ENCODE data around the gene LMOD2. TPM values are rescaled to one million over a fixed set of nuclear protein-coding genes. Genes with fewer than 3 reads are reported as not detected.

The LMOD2 gene
- total and polyA plus RNA-seq, 10 of the 15 experiments (the other 5 are each of a cell fraction or from before 2014, with no cell fraction given), result not detected

GRCh38 chr7:123621707-123622106 is 34.0 kb upstream of the LMOD2 start:
- ATAC-seq (no peak), FAIRE-seq (no peak), DNase-seq (ENCODE audit: low read depth, low spot score) (no peak)
- no peak for TF ChIP-seq POLR2AphosphoS5 (IDR thresholded peaks at IDR 0.05; ENCODE audit: low read length)
- in situ Hi-C loops (cut with MboI) (no loop called here), intact Hi-C loops (cut with micrococcal nuclease; ENCODE audit: unreplicated experiment) (loop anchor here (5.0 kb wide), 1 partner anchor 129 kb away; no protein-coding TSS in a partner anchor)
- ChIA-PET POLR2A (no interaction called here), RAD21 (ENCODE audit: unreplicated experiment) (interaction anchor here (1.5 kb wide), 1 partner anchor 250 kb away, joined by 3 read pairs; no protein-coding TSS in a partner anchor), SMC1A (ENCODE audit: uncharacterized antibody, unreplicated experiment) (no interaction called here), CTCF (interaction anchor here (3.4 to 4.0 kb wide), 2 partner anchors 15 to 250 kb away, joined by 25 to 26 read pairs; no protein-coding TSS in a partner anchor)
- Histone ChIP-seq H3K4me2 (ENCODE audit: control insufficient read depth, insufficient read depth) (no peak overlapping the region), H3K27ac (ENCODE audit: control insufficient read depth, insufficient read depth) (no peak overlapping the region), H3K27me3 (replicated peaks in 1 of 2; ENCODE audit: control insufficient read depth in 2 of 2, insufficient read depth in 2 of 2, low read length in 1 of 2) (no peaks in the 10 kb centered on the region), H3K9me3 (replicated peaks; ENCODE audit: control insufficient read depth, insufficient read depth, low read length) (no peaks in the 10 kb centered on the region), H3K4me1 (ENCODE audit: control insufficient read depth, insufficient read depth, low read length) (no peaks in the 10 kb centered on the region), H4K20me1 (ENCODE audit: control insufficient read depth, insufficient read depth) (no peaks in the 10 kb centered on the region), H3K36me3 (ENCODE audit: control insufficient read depth in 2 of 2, insufficient read depth in 2 of 2, low read length in 1 of 2) (no peaks in the 10 kb centered on the region), H3K9ac (ENCODE audit: control insufficient read depth, insufficient read depth, low read length) (no peak overlapping the region), H3K79me2 (ENCODE audit: control insufficient read depth, insufficient read depth, low read length) (no peaks in the 10 kb centered on the region), H3K4me3 (no peak overlapping the region), H2AFZ (ENCODE audit: control insufficient read depth, low read depth, low read length) (no peak overlapping the region)
- BruUV-seq (replicated peaks), result no TSS peak
- 16% methylated on average over 4 of the region's 4 CpGs for WGBS (ENCODE audit: insufficient coverage, insufficient replicate concordance, low lambda C conversion rate, missing lambda C conversion rate)

DNA sequence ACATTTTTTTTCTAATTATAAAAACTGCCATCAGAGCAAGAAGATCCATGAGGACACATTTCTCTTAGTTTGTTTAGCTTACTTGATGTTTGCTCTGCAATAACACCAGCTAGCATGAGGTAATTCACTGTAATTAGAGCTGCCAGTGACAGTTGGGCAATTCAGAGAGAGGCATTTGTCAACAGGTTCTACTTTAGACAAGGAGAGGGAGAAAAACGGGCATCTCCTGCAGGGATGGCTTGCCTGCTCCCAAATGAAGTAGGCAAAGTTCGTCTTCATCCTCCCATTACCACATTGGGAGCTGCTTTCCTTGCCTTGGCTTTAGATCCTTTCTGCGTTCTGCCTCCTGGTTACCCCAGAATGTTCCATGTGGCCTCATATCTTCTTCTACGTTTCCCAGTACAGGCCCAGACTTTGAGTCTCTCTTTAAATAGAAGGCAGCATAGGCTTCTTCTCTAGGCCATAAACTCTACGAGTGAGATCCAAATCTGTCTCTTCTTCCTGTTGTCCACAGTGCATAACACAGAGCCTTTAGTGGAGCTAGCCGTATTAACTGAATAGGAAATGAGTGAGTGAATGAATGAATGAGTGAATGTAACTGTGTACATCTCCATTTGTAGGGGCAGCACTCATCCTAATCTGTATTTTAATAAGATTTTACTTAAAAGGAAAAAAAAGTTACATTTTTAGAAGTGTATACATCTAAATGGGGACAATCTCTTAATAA is 32.8 kb upstream of the LMOD2 start:
- Histone ChIP-seq H3K4me1 (ENCODE audit: control insufficient read depth, insufficient read depth, low read length) (no peaks in the 10 kb centered on the region), H3K27ac (ENCODE audit: control insufficient read depth, insufficient read depth) (no peak overlapping the region), H4K20me1 (ENCODE audit: control insufficient read depth, insufficient read depth) (no peaks in the 10 kb centered on the region), H3K79me2 (ENCODE audit: control insufficient read depth, insufficient read depth, low read length) (no peaks in the 10 kb centered on the region), H3K4me3 (no peak overlapping the region), H3K27me3 (replicated peaks in 1 of 2; ENCODE audit: control insufficient read depth in 2 of 2, insufficient read depth in 2 of 2, low read length in 1 of 2) (no peaks in the 10 kb centered on the region), H3K4me2 (ENCODE audit: control insufficient read depth, insufficient read depth) (no peak overlapping the region), H2AFZ (ENCODE audit: control insufficient read depth, low read depth, low read length) (no peak overlapping the region), H3K9me3 (replicated peaks; ENCODE audit: control insufficient read depth, insufficient read depth, low read length) (no peaks in the 10 kb centered on the region), H3K36me3 (ENCODE audit: control insufficient read depth in 2 of 2, insufficient read depth in 2 of 2, low read length in 1 of 2) (no peaks in the 10 kb centered on the region), H3K9ac (ENCODE audit: control insufficient read depth, insufficient read depth, low read length) (no peak overlapping the region)
- RAD21 ChIA-PET (ENCODE audit: unreplicated experiment), result interaction anchor here (1.5 kb wide), 1 partner anchor 249 kb away, joined by 3 read pairs; no protein-coding TSS in a partner anchor
- DNase-seq (ENCODE audit: low read depth, low spot score) (no peak), ATAC-seq (no peak), FAIRE-seq (no peak)
- in situ Hi-C loops (cut with MboI), result no loop called here
- 34% methylated on average over 6 of the region's 6 CpGs for WGBS (ENCODE audit: insufficient coverage, insufficient replicate concordance, low lambda C conversion rate, missing lambda C conversion rate)
- POLR2A ChIA-PET, result no interaction called here
- CTCF ChIA-PET, result interaction anchor here (1.9 to 4.3 kb wide), 7 partner anchors 14 to 252 kb away, joined by 6 to 37 read pairs (median 16); no protein-coding TSS in a partner anchor
- no TSS peak for BruUV-seq (replicated peaks)
- SMC1A ChIA-PET (ENCODE audit: uncharacterized antibody, unreplicated experiment), result interaction anchor here (0.6 kb wide), 1 partner anchor 1223 kb away, joined by 3 read pairs; no protein-coding TSS in a partner anchor
- intact Hi-C loops (cut with micrococcal nuclease; ENCODE audit: unreplicated experiment), result loop anchor here (5.0 kb wide), 1 partner anchor 131 kb away; no protein-coding TSS in a partner anchor
- TF ChIP-seq, protein P1, sequence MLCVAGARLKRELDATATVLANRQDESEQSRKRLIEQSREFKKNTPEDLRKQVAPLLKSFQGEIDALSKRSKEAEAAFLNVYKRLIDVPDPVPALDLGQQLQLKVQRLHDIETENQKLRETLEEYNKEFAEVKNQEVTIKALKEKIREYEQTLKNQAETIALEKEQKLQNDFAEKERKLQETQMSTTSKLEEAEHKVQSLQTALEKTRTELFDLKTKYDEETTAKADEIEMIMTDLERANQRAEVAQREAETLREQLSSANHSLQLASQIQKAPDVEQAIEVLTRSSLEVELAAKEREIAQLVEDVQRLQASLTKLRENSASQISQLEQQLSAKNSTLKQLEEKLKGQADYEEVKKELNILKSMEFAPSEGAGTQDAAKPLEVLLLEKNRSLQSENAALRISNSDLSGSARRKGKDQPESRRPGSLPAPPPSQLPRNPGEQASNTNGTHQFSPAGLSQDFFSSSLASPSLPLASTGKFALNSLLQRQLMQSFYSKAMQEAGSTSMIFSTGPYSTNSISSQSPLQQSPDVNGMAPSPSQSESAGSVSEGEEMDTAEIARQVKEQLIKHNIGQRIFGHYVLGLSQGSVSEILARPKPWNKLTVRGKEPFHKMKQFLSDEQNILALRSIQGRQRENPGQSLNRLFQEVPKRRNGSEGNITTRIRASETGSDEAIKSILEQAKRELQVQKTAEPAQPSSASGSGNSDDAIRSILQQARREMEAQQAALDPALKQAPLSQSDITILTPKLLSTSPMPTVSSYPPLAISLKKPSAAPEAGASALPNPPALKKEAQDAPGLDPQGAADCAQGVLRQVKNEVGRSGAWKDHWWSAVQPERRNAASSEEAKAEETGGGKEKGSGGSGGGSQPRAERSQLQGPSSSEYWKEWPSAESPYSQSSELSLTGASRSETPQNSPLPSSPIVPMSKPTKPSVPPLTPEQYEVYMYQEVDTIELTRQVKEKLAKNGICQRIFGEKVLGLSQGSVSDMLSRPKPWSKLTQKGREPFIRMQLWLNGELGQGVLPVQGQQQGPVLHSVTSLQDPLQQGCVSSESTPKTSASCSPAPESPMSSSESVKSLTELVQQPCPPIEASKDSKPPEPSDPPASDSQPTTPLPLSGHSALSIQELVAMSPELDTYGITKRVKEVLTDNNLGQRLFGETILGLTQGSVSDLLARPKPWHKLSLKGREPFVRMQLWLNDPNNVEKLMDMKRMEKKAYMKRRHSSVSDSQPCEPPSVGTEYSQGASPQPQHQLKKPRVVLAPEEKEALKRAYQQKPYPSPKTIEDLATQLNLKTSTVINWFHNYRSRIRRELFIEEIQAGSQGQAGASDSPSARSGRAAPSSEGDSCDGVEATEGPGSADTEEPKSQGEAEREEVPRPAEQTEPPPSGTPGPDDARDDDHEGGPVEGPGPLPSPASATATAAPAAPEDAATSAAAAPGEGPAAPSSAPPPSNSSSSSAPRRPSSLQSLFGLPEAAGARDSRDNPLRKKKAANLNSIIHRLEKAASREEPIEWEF (IDR thresholded peaks at IDR 0.05; ENCODE audit: insufficient replicate concordance, low read depth, low read length), result no peak
- TF ChIP-seq E2F4 (IDR thresholded peaks at IDR 0.05; ENCODE audit: low read depth, low read length) (no peak), JUNB (IDR thresholded peaks at IDR 0.05) (no peak), CEBPZ (IDR thresholded peaks at IDR 0.05; ENCODE audit: low read depth, low read length) (no peak)

Data from GM12878 (cell line).